Mononuclear cell (primary cell): Measurements from ENCODE around the gene GNAT1. TPM values are rescaled to one million over a fixed set of nuclear protein-coding genes. Genes with fewer than 3 reads are reported as not detected.
"Not testable (repeated sequence)": the region's sequence is repeated elsewhere in the genome, so short reads cannot be mapped to it uniquely, and the experiment has no call there.

Experiments used
- H3K27me3 ChIP-seq: 2 replicates; pipeline ENCODE4 v1.6.0; 2011; ENCODE audit warnings: low read length, control low read depth; ENCODE audit not compliant: insufficient read depth
- H3K4me1 ChIP-seq: 2 replicates; pipeline ENCODE4 v1.5.1; 2011; ENCODE audit warnings: mild to moderate bottlenecking, low read length, control low read depth; ENCODE audit not compliant: insufficient read depth
- H3K4me3 ChIP-seq: 2 replicates; pipeline ENCODE4 v1.5.1; 2011; ENCODE audit warnings: mild to moderate bottlenecking, low read length, moderate library complexity
- H3K9me3 ChIP-seq: 2 replicates; pipeline ENCODE4 v1.5.1; 2011; ENCODE audit warnings: low read depth, mild to moderate bottlenecking, control low read depth, low read length
- total RNA-seq: library from RNA; depleted of rRNA; stranded (reverse); fragments of >200 nt; gene quantifications from one replicate; pipeline ENCODE4 v1.2.3, GENCODE V29; 2012

Gene GNAT1
- total RNA-seq, 1 donor, result not detected

GRCh38 chr3:50241713-50242380 is 50.4 kb downstream of the GNAT1 start:
- no peaks in the 10 kb centered on the region for H3K27me3 ChIP-seq
- H3K9me3 ChIP-seq, result no peaks in the 10 kb centered on the region
- peaks cover 89% of the 10 kb centered on the region for H3K4me1 ChIP-seq
- peak overlapping the region; percentile 3 for H3K4me3 ChIP-seq

GRCh38 chr3:50242381-50242770 is 51.0 kb downstream of the GNAT1 start:
- Histone ChIP-seq H3K9me3 (no peaks in the 10 kb centered on the region), H3K4me3 (peak overlapping the region; percentile 3), H3K4me1 (peaks cover 94% of the 10 kb centered on the region), H3K27me3 (no peaks in the 10 kb centered on the region)

GRCh38 chr3:50242851-50243542 is 51.6 kb downstream of the GNAT1 start:
- H3K27me3 ChIP-seq, result no peaks in the 10 kb centered on the region
- H3K4me3 ChIP-seq, result peak overlapping the region; percentile 24
- H3K4me1 ChIP-seq, result peaks cover 100% of the 10 kb centered on the region
- H3K9me3 ChIP-seq, result no peaks in the 10 kb centered on the region

GRCh38 chr3:50243543-50243895 is 52.1 kb downstream of the GNAT1 start:
- Histone ChIP-seq H3K27me3 (no peaks in the 10 kb centered on the region), H3K4me3 (peak overlapping the region; percentile 24), H3K4me1 (peaks cover 100% of the 10 kb centered on the region), H3K9me3 (no peaks in the 10 kb centered on the region)

GRCh38 chr3:50244813-50245212 is 53.4 kb downstream of the GNAT1 start:
- H3K4me3 ChIP-seq, H3K9me3 ChIP-seq, H3K27me3 ChIP-seq: not testable (repeated sequence)
- peaks cover 100% of the 10 kb centered on the region for H3K4me1 ChIP-seq

GRCh38 chr3:50245251-50245745 is 53.9 kb downstream of the GNAT1 start:
- Histone ChIP-seq H3K9me3 (no peaks in the 10 kb centered on the region), H3K4me3 (peak overlapping the region; percentile 23), H3K4me1 (peaks cover 100% of the 10 kb centered on the region), H3K27me3 (no peaks in the 10 kb centered on the region)

GRCh38 chr3:50245831-50246516 is 54.6 kb downstream of the GNAT1 start:
- Histone ChIP-seq H3K27me3 (no peaks in the 10 kb centered on the region), H3K4me3 (peak overlapping the region; percentile 23), H3K4me1 (peaks cover 100% of the 10 kb centered on the region)

GRCh38 chr3:50246517-50246954 is 55.1 kb downstream of the GNAT1 start:
- Histone ChIP-seq H3K4me3 (peak overlapping the region; percentile 23), H3K4me1 (peaks cover 98% of the 10 kb centered on the region), H3K9me3 (no peaks in the 10 kb centered on the region), H3K27me3 (no peaks in the 10 kb centered on the region)

More at GRCh38 chr3:50245831-50246516, 54.6 kb downstream of the GNAT1 start:
- H3K9me3 ChIP-seq, result no peaks in the 10 kb centered on the region

Other genes starting within 250 kb of the GNAT1 start
- 375 TPM for gene RBM5, start 102.7 kb upstream of the GNAT1 start, total RNA-seq
- 0.42 TPM for gene SEMA3F, start 36.3 kb upstream of the GNAT1 start, total RNA-seq
- gene SLC38A3, start 13.7 kb downstream of the GNAT1 start, total RNA-seq, result not detected
- 243 TPM for gene GNAI2, start 44.6 kb downstream of the GNAT1 start, total RNA-seq
- gene SEMA3B, start 77.5 kb downstream of the GNAT1 start, total RNA-seq, result 0.42 TPM
- not detected for gene LSMEM2, start 87.5 kb downstream of the GNAT1 start, total RNA-seq
- 19.0 TPM for gene IFRD2, start 100.8 kb downstream of the GNAT1 start, total RNA-seq
- 2.0 TPM for gene HYAL3, start 107.8 kb downstream of the GNAT1 start, total RNA-seq
- 11.2 TPM for gene NAA80, start 107.8 kb downstream of the GNAT1 start, total RNA-seq
- gene HYAL1, start 112.0 kb downstream of the GNAT1 start, total RNA-seq, result not detected
- 4.2 TPM for gene HYAL2, start 131.1 kb downstream of the GNAT1 start, total RNA-seq
- gene TUSC2, start 136.6 kb downstream of the GNAT1 start, total RNA-seq, result 15.3 TPM
- 44.8 TPM for gene RASSF1, start 149.2 kb downstream of the GNAT1 start, total RNA-seq
- 0.10 TPM for gene ZMYND10, start 154.1 kb downstream of the GNAT1 start, total RNA-seq
- gene NPRL2, start 159.2 kb downstream of the GNAT1 start, total RNA-seq, result 11.1 TPM
- gene CYB561D2, start 159.3 kb downstream of the GNAT1 start, total RNA-seq, result 10.8 TPM
- 20.3 TPM for gene TMEM115, start 167.9 kb downstream of the GNAT1 start, total RNA-seq